ENCODE results near the gene CDK6.

Gene CDK6

DNA sequence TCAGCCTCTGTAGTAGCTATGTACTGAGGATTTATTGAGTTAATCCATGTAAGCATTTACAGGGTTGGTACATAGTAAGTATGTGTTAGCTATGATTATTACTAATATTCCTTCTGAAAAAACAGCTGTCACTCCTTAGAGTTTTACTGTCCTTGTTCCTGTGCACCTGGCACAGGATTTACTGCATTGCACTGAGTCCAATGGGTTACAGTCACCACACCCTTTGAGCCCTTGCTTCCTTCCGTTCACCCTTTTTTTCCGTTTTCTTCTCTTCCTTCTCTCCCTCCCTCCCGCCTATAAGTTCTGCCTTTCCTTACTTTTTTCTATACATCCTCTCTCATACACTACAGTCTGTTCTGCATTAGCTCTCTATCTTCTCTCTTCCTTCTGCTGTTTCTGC, 12.5 kb upstream of the CDK6 start:
- Histone ChIP-seq H3K9ac (no peak overlapping the region), H3K36me3 (ENCODE audit: control insufficient read depth, insufficient read depth, low read length) (no peaks in the 10 kb centered on the region), H3K9me3 (ENCODE audit: control insufficient read depth, low read length) (no peaks in the 10 kb centered on the region), H2AFZ (no peak overlapping the region), H3K4me1 (no peaks in the 10 kb centered on the region), H3K4me2 (ENCODE audit: low read length) (no peak overlapping the region), H3K4me3 (ENCODE audit: low read depth, low read length) (no peak overlapping the region), H3K27me3 (ENCODE audit: control insufficient read depth, insufficient read depth, low read length) (no peaks in the 10 kb centered on the region), H3K79me2 (no peaks in the 10 kb centered on the region), H3K27ac (no peak overlapping the region)
- TF ChIP-seq, protein P1, sequence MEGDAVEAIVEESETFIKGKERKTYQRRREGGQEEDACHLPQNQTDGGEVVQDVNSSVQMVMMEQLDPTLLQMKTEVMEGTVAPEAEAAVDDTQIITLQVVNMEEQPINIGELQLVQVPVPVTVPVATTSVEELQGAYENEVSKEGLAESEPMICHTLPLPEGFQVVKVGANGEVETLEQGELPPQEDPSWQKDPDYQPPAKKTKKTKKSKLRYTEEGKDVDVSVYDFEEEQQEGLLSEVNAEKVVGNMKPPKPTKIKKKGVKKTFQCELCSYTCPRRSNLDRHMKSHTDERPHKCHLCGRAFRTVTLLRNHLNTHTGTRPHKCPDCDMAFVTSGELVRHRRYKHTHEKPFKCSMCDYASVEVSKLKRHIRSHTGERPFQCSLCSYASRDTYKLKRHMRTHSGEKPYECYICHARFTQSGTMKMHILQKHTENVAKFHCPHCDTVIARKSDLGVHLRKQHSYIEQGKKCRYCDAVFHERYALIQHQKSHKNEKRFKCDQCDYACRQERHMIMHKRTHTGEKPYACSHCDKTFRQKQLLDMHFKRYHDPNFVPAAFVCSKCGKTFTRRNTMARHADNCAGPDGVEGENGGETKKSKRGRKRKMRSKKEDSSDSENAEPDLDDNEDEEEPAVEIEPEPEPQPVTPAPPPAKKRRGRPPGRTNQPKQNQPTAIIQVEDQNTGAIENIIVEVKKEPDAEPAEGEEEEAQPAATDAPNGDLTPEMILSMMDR (IDR thresholded peaks at IDR 0.05): no peak

DNA sequence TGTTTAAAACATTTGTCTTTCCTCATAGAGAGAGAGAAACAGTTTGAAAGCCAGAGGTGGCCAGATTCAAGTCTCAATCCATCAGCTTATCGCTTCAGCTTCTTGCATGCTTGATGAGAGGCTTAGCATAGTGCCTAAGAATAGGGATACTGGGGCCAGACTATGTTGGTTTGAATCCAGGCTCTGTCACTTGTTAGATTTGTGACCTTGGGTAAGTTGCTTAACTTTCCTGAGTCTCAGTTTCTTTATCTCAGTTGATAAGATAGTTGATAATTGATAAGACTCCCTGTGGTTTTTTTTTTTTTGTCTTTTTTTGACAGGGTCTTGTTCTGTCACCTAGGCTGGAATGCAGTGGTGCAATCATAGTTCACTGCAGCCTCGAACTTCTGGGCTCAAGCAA, 12.1 kb upstream of the CDK6 start:
- Histone ChIP-seq H3K9me3 (ENCODE audit: control insufficient read depth, low read length) (no peaks in the 10 kb centered on the region), H3K27me3 (ENCODE audit: control insufficient read depth, insufficient read depth, low read length) (no peaks in the 10 kb centered on the region), H3K4me2 (ENCODE audit: low read length) (no peak overlapping the region), H3K4me1 (no peaks in the 10 kb centered on the region), H3K79me2 (no peaks in the 10 kb centered on the region), H3K9ac (no peak overlapping the region), H3K36me3 (ENCODE audit: control insufficient read depth, insufficient read depth, low read length) (no peaks in the 10 kb centered on the region), H2AFZ (no peak overlapping the region), H3K4me3 (ENCODE audit: low read depth, low read length) (no peak overlapping the region), H3K27ac (no peak overlapping the region)
- TF ChIP-seq, protein P1 (IDR thresholded peaks at IDR 0.05): no peak

DNA sequence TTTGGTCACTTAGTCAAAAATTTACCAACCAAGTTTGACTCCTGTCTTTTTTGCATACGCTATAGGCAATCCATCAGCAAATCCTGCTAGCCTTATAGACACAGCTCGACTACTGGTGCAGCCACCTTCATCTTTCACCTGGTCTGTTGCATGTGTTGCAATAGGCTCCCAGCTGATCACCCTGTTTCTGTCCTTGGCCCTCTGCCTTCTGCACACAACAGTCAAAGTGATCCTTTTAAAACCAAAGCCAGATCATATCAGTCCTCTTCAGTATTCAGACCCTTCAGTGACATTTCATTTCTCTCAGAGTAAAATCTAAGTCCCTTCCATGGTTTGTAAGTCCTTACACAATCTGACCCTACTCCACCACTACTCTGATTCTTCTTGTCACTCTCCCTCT, 10.9 kb upstream of the CDK6 start:
- Histone ChIP-seq H3K4me1 (no peaks in the 10 kb centered on the region), H3K36me3 (ENCODE audit: control insufficient read depth, insufficient read depth, low read length) (no peaks in the 10 kb centered on the region), H3K9me3 (ENCODE audit: control insufficient read depth, low read length) (no peaks in the 10 kb centered on the region), H3K4me3 (ENCODE audit: low read depth, low read length) (no peak overlapping the region), H2AFZ (no peak overlapping the region), H3K4me2 (ENCODE audit: low read length) (no peak overlapping the region), H3K27me3 (ENCODE audit: control insufficient read depth, insufficient read depth, low read length) (no peaks in the 10 kb centered on the region), H3K9ac (no peak overlapping the region), H3K79me2 (no peaks in the 10 kb centered on the region), H3K27ac (no peak overlapping the region)
- TF ChIP-seq, protein P1 (IDR thresholded peaks at IDR 0.05): no peak

DNA sequence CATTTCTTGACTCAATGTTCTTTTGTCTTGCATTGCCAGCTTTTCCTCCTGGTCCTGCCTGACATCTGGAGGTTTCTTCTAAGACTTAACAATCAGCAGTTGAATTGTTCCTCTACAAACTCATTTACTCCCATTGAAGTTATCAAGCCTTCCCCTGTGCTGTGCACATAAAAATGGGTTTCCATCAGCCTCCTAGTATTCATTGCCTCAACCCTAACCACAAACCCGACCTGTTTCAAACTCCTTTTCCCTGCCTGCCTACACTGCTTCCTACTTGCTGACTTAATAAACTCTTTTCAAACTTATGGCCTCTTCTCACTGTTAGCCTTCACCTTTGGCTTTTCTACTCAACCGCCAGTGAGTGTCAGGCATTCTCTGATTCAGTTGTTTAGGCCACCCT, 9.4 kb upstream of the CDK6 start:
- no peaks in the 10 kb centered on the region for H3K36me3 ChIP-seq (ENCODE audit: control insufficient read depth, insufficient read depth, low read length)
- H3K9ac ChIP-seq: no peak overlapping the region
- TF ChIP-seq, protein P1 (IDR thresholded peaks at IDR 0.05): no peak
- no peak overlapping the region for H2AFZ ChIP-seq
- no peaks in the 10 kb centered on the region for H3K9me3 ChIP-seq (ENCODE audit: control insufficient read depth, low read length)
- H3K4me3 ChIP-seq (ENCODE audit: low read depth, low read length): no peak overlapping the region
- no peaks in the 10 kb centered on the region for H3K27me3 ChIP-seq (ENCODE audit: control insufficient read depth, insufficient read depth, low read length)
- no peaks in the 10 kb centered on the region for H3K79me2 ChIP-seq
- no peak overlapping the region for H3K4me2 ChIP-seq (ENCODE audit: low read length)
- no peaks in the 10 kb centered on the region for H3K4me1 ChIP-seq
- no peak overlapping the region for H3K27ac ChIP-seq

DNA sequence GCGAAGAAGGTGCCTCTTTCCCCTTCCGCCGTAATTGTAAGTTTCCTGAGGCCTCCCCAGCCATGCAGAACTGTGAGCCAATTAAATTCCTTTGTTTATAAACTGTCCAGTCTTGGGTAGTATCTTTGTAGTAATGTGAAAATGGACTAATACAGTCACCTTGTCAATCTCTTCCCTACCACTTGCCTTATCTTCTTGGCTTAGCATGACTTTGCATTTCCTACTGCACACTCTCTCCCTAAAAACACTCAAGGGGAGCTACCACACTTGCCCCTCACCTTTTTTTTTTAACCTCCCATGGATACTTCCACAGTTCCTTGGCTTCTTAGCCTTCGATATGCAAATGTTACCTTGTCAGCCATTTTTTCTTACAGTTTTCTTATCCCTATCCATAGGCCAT, 7.4 kb upstream of the CDK6 start:
- TF ChIP-seq, protein P1 (IDR thresholded peaks at IDR 0.05): no peak

More for the DNA sequence above, 7.4 kb upstream of the CDK6 start:
- Histone ChIP-seq H3K9me3 (ENCODE audit: control insufficient read depth, low read length) (no peaks in the 10 kb centered on the region), H3K4me1 (no peaks in the 10 kb centered on the region), H2AFZ (no peak overlapping the region), H3K4me2 (ENCODE audit: low read length) (no peak overlapping the region), H3K4me3 (ENCODE audit: low read depth, low read length) (no peak overlapping the region), H3K27ac (no peak overlapping the region), H3K9ac (no peak overlapping the region), H3K36me3 (ENCODE audit: control insufficient read depth, insufficient read depth, low read length) (no peaks in the 10 kb centered on the region), H3K79me2 (no peaks in the 10 kb centered on the region), H3K27me3 (ENCODE audit: control insufficient read depth, insufficient read depth, low read length) (no peaks in the 10 kb centered on the region)
